Skeletal muscle tissue (tissue), 4 donors: Measurements from ENCODE around the gene FBXO11. TPM values are rescaled to one million over a fixed set of nuclear protein-coding genes. Genes with fewer than 3 reads are reported as not detected.

Source experiments
- H3K27ac ChIP-seq: one replicate; pipeline ENCODE4 v1.7.0; 2013; ENCODE audit warnings: mild to moderate bottlenecking, low read depth, low read length, inconsistent platforms
- H3K27me3 ChIP-seq, 3 donors: one replicate each; pipeline ENCODE4 v1.7.0; 2013; ENCODE audit warnings: low read length in 3 of 3; ENCODE audit not compliant: control insufficient read depth in 3 of 3, insufficient read depth in 3 of 3
- H3K36me3 ChIP-seq, 3 donors: one replicate each; pipeline ENCODE4 v1.7.0; 2013; ENCODE audit warnings: low read length in 3 of 3; ENCODE audit not compliant: control insufficient read depth in 3 of 3, insufficient read depth in 3 of 3
- H3K4me1 ChIP-seq, 3 donors: one replicate each; pipeline ENCODE4 v1.7.0; 2013; ENCODE audit warnings: low read length in 3 of 3, mild to moderate bottlenecking in 3 of 3; ENCODE audit not compliant: control insufficient read depth in 3 of 3, insufficient read depth in 3 of 3
- H3K4me3 ChIP-seq, 3 donors: one replicate each; pipeline ENCODE4 v1.7.0; 2013; ENCODE audit warnings: low read length in 3 of 3
- H3K9ac ChIP-seq, 3 donors: one replicate each; pipeline ENCODE4 v1.7.0; 2013; ENCODE audit warnings: low read length in 3 of 3, mild to moderate bottlenecking in 3 of 3, moderate library complexity in 2 of 3, low read depth in 1 of 3
- H3K9me3 ChIP-seq, 3 donors: one replicate each; pipeline ENCODE4 v1.7.0; 2013; ENCODE audit warnings: low read length in 3 of 3; ENCODE audit not compliant: control insufficient read depth in 3 of 3
- total RNA-seq: library from RNA; depleted of rRNA; stranded (reverse); fragments of >200 nt; gene quantifications from one replicate; pipeline ENCODE4 v1.2.3, GENCODE V29; 2014
- donor health status: Osteomylitis.

Gene FBXO11
- total RNA-seq, 1 donor from 2014 or later = 74.1 TPM

DNA sequence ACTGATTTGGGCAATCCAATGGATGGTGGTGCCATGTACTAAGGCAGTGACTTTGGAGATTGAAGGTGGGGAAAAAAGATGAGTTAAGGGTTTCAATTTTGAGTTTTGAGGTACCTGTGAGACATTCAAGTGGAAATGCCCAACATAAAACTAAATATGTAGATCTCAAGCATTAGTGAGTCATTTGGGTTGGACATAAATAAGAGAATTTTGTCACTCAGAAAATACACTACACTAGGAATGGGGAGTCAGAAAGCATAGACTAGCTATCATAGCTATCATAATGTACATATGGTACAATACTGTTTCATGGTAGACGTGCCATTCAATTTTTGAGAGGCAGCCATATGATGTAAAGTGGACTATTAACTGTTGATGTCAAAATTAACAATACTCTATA lies 56.1 kb downstream of the FBXO11 start:
- Histone ChIP-seq H3K4me3 (no peak overlapping the region), H3K27ac (no peak overlapping the region), H3K4me1 (peaks cover 0 to 2% (median 0%) of the 10 kb centered on the region in 3 donors), H3K9ac (no peak overlapping the region), H3K27me3 (no peaks in the 10 kb centered on the region), H3K9me3 (no peaks in the 10 kb centered on the region), H3K36me3 (no peaks in the 10 kb centered on the region)

DNA sequence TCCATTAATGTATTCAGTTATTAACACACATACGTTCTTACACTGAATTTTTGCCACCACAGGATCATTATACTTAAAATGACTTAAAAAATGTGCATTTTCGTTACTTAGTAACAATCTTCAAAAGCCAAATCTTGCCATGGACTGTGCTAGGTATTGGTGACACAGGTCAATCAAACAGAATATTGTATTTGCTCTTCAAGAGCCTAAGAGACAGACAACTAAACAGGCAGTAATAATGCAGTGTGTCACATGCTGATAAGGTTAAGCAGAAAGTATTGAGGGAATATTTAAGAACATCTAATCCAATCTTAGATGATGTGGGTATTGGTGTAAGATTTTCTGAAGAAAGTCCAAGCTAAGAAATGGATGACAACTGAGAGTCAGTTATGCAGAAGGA lies 56.9 kb downstream of the FBXO11 start:
- no peak overlapping the region for H3K4me3 ChIP-seq
- no peaks in the 10 kb centered on the region for H3K27me3 ChIP-seq
- H3K36me3 ChIP-seq = no peaks in the 10 kb centered on the region
- H3K4me1 ChIP-seq = peaks cover 0 to 3% (median 0%) of the 10 kb centered on the region in 3 donors
- H3K9me3 ChIP-seq = no peaks in the 10 kb centered on the region
- no peak overlapping the region for H3K27ac ChIP-seq
- no peak overlapping the region for H3K9ac ChIP-seq

DNA sequence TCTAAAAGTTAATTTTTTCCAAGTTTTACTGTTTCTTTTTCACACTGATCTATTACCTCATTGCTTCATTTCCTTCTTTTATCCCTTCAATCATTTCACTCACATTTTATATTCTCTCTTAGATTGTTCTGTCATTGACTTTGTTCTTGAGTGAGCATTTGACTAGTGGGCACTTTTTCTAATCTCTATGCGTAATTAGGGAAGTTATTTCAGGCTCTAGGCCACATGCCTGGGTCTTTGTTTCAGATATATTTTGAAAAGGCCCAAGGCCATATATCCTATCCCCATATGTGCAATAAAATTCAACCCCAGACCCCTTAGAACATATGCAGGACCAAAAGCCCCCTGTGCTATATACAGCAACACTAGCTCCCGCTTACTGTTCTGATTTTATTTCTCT lies 62.1 kb downstream of the FBXO11 start:
- H3K36me3 ChIP-seq = peaks cover 0 to 2% (median 0%) of the 10 kb centered on the region in 3 donors
- no peak overlapping the region for H3K9ac ChIP-seq
- no peak overlapping the region for H3K27ac ChIP-seq
- H3K27me3 ChIP-seq = no peaks in the 10 kb centered on the region
- peaks cover 0 to 3% (median 0%) of the 10 kb centered on the region in 3 donors for H3K4me1 ChIP-seq
- H3K4me3 ChIP-seq = no peak overlapping the region
- no peaks in the 10 kb centered on the region for H3K9me3 ChIP-seq

DNA sequence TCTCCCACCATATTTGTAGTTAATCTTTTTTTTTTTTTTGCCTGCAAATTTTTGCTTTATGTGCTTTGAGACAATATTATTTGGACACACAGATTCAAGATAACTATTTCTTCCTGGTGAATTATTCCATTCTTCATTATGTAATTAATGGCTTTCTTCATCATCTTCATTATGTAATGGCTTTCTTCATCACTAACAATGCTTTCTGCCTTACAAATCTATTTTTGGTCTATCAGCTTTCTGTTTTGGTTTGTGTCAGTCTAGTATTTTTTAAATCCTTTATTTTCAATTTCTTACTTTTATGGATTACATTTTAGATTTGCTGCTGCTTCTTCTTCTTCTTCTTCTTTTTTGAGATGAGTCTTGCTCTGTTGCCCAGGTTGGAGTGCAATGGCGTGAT lies 62.9 kb downstream of the FBXO11 start:
- no peaks in the 10 kb centered on the region for H3K27me3 ChIP-seq
- no peak overlapping the region for H3K9ac ChIP-seq
- peaks cover 0 to 6% (median 5%) of the 10 kb centered on the region in 3 donors for H3K36me3 ChIP-seq
- no peak overlapping the region for H3K27ac ChIP-seq
- peaks cover 0 to 3% (median 0%) of the 10 kb centered on the region in 3 donors for H3K4me1 ChIP-seq
- no peaks in the 10 kb centered on the region for H3K9me3 ChIP-seq
- no peak overlapping the region for H3K4me3 ChIP-seq

DNA sequence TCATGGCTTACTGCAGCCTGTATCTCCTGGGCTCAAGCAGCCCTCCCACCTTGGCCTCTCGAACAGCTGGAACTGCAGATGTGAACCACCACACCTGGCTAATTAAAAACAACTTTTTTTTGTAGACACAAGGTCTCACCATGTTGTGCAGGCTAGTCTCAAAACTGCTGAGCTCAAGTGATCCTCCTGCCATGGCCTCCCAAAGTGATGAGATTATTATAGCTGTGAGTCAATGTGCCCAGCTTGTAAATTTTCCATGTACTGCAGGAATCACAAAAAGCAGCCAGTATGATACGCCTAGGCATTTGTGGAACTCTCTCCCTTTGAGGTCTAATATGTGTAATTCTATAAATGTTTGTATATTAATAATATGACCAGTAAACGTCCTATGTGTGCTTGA lies 63.5 kb downstream of the FBXO11 start:
- H3K9ac ChIP-seq = no peak overlapping the region
- no peak overlapping the region for H3K27ac ChIP-seq
- H3K27me3 ChIP-seq = no peaks in the 10 kb centered on the region
- H3K36me3 ChIP-seq = peaks cover 0 to 9% (median 5%) of the 10 kb centered on the region in 3 donors
- H3K4me1 ChIP-seq = peaks cover 0 to 3% (median 0%) of the 10 kb centered on the region in 3 donors
- no peak overlapping the region for H3K4me3 ChIP-seq
- no peaks in the 10 kb centered on the region for H3K9me3 ChIP-seq

DNA sequence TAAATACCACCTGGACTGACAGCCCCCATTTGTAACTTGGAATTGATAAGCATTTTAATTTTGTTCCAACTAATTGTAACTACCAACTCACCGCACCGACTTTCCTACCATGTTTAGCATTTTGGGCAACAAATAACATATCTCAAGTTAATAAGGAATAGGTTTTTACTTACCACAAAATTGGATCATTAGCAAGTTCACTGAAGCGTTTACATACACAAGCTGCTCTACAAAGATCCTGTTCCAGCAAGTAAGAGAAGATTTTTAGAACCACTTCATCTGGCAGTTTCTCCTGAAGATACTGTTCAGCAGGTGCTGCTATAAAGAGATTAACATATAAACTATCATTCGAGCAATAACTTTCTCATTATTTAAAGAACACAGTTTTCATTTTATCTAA lies 67.6 kb downstream of the FBXO11 start:
- Histone ChIP-seq H3K27ac (no peak overlapping the region), H3K27me3 (no peaks in the 10 kb centered on the region), H3K9me3 (no peaks in the 10 kb centered on the region), H3K9ac (no peak overlapping the region), H3K36me3 (peaks cover 26 to 37% (median 34%) of the 10 kb centered on the region in 3 donors), H3K4me3 (no peak overlapping the region), H3K4me1 (no peaks in the 10 kb centered on the region)

DNA sequence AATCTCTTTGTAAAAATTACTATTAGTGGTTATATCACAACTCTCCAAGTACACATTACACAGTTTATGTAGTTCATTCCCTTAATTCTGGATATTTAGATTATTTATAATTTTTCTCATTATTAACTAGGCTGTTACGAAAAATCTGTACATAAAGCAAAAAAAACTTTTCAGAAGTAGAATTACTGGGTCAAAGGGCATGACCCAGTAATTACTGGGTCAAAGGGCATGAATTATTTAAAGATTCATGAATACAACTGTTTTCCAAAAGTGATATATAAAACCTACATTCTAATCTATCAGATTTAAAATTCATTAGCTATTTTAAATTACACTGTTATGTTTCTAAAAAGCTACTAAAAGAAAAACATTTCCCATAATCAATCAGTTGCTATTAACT lies 68.0 kb downstream of the FBXO11 start:
- Histone ChIP-seq H3K4me3 (no peak overlapping the region), H3K9ac (no peak overlapping the region), H3K27ac (no peak overlapping the region), H3K9me3 (no peaks in the 10 kb centered on the region), H3K4me1 (no peaks in the 10 kb centered on the region), H3K36me3 (peaks cover 27 to 39% (median 35%) of the 10 kb centered on the region in 3 donors), H3K27me3 (no peaks in the 10 kb centered on the region)

DNA sequence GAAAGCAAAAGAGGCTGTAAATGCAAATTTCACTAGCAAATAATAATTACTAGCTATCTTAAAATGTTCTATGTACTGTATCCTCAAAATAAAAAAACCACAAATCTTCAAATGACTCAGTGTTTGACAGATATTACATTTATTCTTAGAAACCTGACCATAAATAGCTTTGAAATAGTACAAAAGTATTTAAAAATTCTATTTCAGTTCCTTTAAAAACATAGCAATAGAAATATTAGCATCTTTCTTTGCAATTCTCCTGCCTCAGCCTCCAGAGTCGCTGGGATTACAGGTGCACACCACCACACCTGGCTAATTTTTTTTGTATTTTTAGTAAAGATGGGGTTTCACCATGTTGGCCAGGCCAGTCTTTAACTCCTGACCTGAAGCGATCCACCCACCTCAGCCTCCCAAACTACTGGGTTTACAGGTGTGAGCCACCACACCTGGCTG lies 72.8 kb downstream of the FBXO11 start:
- Histone ChIP-seq H3K4me1 (no peaks in the 10 kb centered on the region), H3K36me3 (peaks cover 32 to 56% (median 42%) of the 10 kb centered on the region in 3 donors), H3K27ac (no peak overlapping the region), H3K9me3 (no peaks in the 10 kb centered on the region), H3K9ac (no peak overlapping the region), H3K4me3 (no peak overlapping the region), H3K27me3 (no peaks in the 10 kb centered on the region)

DNA sequence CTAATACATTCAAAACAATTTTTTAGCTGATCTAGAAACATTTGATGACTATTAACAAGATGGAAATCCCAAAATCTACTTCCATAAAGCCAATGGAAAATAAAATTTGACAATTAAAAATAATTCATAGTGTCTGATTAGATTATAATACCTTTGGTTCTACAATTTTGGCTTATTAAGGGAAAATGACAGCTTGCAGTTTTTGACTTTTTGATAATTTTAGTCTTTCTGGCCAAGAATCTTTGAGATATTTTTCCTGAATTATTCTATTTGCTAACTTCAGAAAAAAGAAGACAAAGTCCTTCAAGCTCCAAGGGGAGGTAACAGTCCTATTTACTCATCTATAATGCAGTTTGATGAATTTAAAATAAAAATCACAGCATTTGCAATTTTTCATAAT lies 83.8 kb downstream of the FBXO11 start:
- H3K9ac ChIP-seq = no peak overlapping the region
- no peaks in the 10 kb centered on the region for H3K9me3 ChIP-seq
- H3K4me1 ChIP-seq = no peaks in the 10 kb centered on the region
- H3K36me3 ChIP-seq = peaks cover 4 to 38% (median 30%) of the 10 kb centered on the region in 3 donors
- no peak overlapping the region for H3K27ac ChIP-seq
- H3K27me3 ChIP-seq = no peaks in the 10 kb centered on the region
- no peak overlapping the region for H3K4me3 ChIP-seq

DNA sequence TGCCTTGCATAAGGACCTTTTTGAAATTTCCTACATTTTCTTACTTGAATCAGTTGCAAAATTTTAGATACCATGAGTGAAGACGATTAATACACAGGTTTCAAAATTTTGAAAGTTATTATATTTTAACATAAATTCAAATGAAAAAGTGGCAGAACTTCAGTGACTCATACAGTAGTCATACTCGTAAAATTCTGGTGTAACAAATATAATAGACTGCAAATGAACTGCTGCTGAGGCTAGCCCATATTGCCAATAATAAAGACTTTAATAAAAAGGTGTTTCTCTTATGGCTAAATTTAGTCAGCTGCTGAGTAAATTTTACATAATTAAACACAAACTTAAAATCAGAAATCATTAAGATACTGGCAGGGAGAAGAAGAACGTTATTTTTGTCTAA lies 86.5 kb downstream of the FBXO11 start:
- Histone ChIP-seq H3K27ac (no peak overlapping the region), H3K4me1 (no peaks in the 10 kb centered on the region), H3K36me3 (peaks cover 21 to 45% (median 44%) of the 10 kb centered on the region in 3 donors), H3K9me3 (no peaks in the 10 kb centered on the region), H3K9ac (no peak overlapping the region), H3K4me3 (no peak overlapping the region), H3K27me3 (no peaks in the 10 kb centered on the region)
